A204.1 (cell line): ENCODE data around the gene RPL22L1.
"Not testable (repeated sequence)": the region's sequence is repeated elsewhere in the genome, so short reads cannot be mapped to it uniquely, and the experiment has no call there.

ENCODE experiments used
- FAIRE-seq: peaks from 2 replicates; lab custom pipeline; 2012; peaks lifted over from hg19 to GRCh38; lab: Jason Lieb, UNC

RPL22L1 gene

DNA sequence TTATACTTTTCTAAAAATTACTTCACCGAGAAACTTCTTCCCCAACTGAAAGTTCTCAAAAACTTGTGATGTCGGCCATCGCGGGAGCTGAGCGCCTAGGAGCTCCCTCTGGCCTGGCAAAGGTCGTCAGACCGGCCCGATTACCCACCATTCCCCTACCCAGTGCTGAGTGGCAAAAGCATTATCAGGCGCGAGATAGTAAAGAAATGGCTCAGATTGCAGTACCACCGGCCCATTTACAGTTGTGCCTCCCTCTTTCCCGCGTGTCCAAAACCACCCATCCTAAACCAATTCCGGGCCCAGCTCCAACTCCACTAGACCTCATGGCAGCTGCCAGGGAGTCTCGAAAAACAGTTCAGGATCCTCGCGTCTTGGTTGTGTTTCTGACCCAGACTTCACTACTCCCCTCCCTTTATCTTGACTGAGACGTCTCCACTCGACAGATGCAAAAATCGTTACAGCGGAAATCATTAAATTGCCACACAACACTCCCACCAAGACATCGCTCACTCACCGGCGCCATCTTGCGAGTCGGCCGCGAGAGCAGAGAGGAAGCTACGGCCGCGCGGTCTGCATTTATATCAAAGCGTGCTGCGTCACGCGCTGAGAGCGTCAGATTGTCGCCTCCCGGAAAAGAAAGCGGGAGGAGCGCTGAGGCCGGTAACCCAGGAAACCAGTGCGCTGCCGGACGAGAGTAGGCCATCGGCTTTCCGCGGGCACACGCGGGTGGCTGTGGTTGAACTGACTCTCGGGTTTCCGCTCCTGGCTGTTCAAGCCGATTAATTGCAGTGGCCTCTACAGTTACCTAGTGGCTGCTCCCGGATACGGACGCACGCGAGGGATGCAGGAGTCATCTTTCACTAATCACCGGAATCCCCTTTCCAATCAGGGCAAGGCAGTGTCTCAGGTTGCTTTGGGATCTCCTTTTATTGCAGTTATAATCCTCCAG is at the start of gene RPL22L1:
Gene RPL22L1 (minus strand): TSS at position 551 of the 949 bp plus-strand sequence. CDS start 28 bp downstream, at position 523.
- FAIRE-seq, result peak; percentile 91

DNA sequence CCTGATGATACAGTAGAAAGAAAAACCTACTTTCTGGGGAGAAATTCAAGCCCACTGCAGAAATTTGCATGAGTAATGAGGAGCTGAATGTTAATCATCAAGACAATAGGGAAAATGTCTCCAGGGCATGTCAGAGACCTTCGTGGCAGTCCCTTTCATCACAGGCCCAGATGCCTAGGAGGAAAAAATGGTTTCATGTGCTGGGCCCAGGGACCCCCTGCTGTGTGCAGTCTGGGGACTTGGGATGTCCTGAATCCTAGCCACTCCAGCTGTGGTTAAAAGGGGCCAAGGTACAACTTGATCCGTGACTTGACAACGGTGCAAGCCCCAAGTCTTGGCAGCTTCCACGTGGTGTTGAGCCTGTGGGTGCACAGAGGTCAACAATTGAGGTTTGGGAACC is 48.7 kb upstream of the RPL22L1 start:
- FAIRE-seq, result no peak

DNA sequence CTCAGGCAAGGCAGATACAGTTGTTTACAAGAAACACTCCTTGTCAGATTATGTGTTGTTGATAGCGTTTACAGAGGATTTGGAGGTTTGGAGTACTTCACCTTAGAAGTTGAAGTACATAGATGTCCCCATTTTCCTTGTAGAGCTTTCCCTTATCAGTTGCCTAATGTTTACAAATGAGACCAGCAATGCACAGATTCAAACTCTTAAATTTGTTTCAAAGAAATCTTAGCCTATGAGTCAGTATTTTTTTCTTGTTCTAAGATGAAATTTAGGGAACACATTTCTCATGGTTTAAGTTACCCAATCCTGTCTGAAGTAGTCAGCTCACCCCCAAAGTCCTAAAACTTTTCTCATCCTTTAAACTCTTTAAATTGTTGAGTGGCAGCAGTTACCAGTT is 44.7 kb upstream of the RPL22L1 start:
- FAIRE-seq, result no peak

DNA sequence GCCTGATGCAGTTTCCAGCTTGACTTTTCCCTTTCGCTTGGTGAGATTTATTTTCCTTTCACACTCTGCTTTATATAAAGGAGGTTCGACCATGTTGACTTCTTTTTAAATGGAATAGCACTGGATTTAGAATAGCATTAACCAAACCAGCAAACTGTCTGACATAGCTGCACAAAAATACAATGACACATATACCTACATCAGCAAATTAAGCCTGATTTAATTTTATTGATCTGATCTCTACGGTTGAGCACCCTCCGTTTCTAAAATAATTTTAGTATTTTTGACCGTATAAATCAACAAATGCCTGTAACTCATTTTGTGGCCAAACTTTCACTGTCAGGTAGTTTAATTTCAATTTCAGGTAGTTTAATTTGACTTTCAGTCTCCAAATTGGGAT is 44.2 kb upstream of the RPL22L1 start:
- FAIRE-seq, result no peak

DNA sequence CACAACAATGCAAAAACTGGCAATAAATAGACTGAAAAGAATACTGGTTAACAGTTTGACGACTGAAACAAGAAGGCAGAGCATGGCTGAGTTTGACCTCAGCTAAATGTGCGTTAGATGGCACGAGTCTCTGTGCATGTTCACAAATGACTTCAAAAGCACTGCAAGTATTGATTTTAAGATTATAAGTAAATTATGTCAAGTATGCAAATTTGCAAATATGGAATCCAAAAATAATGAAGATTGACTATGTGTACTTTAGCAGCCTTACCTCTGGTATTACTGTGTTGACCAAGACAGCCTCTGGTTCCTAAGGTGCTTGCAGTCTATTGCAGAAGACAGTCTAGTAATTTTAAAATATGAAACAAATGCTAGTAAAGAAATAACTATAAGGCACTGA is 41.1 kb upstream of the RPL22L1 start:
- FAIRE-seq, result no peak

DNA sequence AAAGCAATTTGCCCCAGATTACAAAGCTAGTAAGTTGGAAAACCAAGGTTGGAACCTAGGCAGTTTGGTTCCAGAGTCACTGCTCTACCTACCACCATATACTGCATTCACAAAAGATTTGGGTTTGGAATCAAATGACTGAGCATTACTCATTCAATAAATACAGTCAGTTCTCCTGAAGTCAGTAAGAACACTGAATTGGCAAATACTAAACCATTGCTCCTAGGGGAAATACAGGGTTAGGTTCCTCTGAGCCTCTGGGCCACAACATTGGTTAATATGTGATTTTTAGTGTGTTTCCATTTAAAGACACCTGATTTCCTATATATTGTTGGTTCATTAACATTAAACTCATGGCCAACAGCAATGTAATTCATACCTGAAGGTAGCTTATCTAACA is 40.5 kb upstream of the RPL22L1 start:
- FAIRE-seq, result no peak

DNA sequence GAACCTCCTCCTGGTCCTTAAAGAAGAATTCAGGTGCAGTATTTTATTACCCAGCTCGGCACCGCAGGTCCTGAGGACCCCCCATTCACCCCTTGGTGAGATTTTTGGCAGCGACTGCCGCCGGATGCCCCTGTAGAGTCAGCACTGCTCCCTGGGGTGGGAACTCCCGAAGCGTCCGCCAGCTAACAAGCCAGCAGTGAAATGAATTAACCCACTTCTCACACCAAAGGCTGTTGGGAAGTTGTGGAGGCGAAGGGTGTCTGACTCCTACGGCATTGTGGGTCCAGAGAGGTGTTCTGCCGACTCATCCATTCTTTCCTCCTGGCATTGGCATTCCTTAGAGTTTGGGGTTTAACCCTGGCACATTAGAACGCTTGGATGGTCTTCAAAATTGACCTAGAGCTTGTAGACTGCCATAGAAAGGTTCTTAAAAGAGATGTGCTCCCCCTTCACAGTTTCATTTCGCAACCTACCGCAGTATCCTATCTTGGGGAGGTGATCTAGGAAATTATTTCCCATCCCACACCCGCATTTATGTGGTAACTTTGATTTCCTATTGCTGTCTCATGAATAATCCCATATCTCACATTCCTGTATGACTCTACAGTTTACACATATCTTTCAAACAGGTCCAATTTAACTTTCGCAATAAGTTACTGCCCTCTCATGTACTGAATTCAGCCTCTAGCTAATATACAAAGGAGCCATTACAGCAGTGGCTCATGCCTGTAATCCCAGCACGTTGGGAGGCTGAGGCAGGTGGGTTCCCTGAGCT is 39.3 kb upstream of the RPL22L1 start:
- FAIRE-seq, result no peak

DNA sequence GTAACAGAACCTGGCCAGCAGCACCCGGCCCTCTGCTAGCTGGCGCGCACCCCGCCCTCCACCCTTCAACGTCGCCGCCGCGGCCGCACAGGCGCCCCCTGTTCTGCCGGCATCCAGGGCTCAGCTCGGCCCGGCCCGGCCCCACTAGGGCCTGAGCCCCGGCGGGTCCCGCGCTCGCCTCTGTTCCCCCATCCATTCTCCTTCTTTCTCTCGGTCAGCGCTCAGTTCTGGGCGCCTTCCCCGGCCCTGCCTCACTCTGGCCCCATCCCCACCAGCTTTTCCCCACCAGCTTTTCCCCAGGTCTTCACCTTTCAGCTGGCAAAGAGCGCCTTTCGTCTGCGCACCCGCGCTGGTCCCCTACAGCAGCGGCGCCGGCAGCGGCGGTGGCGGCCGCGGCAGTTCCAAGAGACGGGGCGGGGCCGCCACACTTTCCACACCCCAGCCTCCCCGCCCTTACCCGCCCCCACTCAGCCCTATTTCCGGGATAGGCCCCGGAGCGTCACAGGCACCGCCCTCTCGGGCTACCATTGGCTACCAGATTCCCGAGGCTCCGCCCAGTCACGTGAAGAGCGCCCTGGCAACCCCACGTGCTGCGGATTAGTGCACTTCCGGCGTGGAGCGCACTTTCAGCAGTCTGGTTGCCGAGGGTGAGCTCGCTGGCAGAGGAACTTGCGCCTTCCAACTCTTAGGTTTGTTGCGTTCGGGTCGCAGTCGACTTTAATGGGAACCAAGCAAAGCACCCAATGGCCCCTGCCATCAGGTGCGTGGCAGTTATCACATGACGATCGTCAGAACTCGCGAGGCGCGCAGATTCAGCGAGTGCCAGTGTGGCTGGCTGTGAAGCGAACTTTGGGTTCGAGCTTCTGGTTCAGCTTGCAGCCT is 38.5 kb upstream of the RPL22L1 start, which contains the start of gene EIF5A2:
Gene EIF5A2 (minus strand): TSS at position 403 of the 882 bp plus-strand sequence. CDS start 831 bp downstream, outside the sequence.
- FAIRE-seq, result no peak

DNA sequence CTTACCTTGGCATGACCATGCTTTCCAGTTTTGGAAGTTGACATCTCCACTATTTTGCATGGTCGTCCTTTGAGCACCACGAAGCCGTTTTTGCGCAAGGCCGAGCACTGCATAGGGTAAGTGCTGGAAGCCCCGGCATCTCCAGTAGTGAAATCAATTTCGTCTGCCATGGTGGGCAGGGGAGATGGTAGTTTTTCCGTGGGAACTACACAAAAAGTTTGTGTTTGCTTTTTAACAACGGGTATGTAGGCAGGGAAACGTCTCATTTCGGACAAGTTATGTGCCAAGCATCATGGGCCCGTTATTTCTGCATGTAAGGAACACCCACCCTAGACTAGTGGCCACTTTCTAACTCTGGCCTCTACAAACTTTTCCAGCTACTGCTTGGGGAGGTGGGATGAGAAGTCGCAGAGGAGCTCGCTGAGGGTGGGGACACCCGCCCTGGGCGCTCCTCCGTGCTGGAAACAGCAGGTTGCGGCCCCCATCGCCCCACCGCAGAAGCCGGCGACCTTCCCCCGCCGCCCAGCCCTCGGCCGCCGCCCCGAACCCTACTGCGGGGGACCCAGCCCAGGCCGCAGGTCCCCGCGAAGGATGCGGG is 37.7 kb upstream of the RPL22L1 start:
- FAIRE-seq, result no peak

DNA sequence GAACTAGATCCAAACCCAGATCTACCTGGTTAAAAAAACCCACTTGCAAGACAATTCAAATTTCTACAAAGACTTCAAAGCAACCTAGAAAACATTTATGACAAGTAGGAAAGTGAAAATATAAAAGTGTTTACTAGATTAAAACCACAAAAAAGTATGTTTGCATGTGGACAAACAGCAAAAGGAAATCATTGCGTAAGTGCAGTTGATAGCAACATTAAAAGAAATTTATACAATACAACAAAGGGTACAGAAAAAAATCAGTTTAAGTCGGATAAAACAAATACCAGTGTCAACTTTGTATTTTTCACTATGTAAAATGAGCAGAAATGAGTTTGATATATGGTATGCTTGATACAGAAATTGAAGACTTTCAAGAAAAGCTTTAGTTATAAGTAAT is 35.9 kb upstream of the RPL22L1 start:
- FAIRE-seq, result no peak

DNA sequence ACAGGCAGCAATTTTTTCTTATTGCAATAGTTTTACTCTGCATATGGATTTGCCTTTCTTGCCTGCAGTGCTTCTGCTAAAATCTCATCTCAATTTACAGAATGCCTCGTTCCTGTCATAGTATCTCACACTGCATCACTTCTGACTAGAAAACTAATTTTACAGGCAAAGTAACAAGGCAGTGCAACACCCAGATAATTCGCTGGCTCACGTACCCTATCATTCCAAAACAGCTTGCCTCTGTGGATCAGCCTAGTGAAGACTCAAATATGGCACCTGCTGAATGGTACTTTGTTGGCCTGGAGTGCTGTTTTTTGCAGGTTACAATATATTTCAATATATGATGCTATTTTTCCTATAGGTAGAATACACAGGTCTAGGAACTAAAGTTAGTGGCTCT is 33.1 kb upstream of the RPL22L1 start:
- FAIRE-seq, result no peak

DNA sequence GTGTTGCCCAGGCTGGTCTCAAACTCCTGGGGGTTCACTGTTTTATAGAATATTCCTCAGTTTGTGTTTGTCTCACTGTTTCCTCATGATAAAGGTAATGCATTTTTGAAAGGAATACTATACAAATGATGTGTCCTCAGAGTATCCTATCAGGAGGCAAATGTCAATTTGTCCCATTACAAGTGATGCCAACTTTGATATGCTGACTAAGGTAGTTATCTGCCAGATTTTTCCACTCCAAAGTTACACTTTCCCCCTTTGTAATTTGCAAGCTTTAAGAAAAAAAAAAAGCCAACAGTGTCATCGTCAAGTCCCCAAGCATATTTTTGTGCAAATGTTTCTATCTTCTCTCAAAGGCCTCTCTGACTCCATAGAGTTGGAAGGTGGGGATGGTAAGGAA is 29.5 kb upstream of the RPL22L1 start:
- FAIRE-seq, result no peak

DNA sequence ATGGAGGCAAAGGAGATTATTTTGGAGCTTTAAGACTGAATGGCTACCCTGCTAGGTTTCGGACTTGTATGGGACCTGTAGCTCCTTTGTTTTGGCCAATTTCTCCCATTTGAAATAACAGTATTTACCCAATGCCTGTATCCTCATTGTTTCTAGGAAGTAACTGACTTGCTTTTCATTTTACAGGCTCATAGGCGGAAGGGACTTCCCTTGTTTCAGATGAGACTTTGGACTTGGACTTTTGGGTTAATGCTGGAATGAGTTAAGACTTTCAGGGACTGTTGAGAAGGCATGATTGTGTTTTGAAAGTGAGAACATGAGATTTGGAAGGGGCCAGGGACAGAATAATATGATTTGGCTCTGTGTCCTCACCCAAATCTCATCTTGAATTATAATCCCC is 28.0 kb upstream of the RPL22L1 start:
- FAIRE-seq, result no peak

DNA sequence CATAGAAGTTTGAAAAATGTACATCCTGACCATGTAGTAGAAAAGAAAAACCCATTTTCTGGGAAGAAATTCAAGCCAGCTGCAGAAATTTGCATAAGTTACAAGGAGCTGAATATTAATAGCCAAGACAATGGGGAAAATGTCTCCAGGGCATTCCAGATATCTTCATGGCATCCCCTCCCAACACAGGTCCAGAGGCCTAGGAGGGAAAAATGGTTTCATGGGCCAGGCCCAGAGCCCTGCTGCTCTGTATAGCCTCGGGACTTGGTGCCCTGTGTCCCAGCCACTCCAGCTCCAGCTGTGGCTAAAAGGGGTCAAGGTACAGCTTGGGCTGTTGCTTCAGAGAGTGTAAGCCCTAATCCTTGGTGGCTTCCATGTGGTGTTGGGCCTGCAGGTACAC is 27.2 kb upstream of the RPL22L1 start:
- not testable (repeated sequence) for FAIRE-seq

DNA sequence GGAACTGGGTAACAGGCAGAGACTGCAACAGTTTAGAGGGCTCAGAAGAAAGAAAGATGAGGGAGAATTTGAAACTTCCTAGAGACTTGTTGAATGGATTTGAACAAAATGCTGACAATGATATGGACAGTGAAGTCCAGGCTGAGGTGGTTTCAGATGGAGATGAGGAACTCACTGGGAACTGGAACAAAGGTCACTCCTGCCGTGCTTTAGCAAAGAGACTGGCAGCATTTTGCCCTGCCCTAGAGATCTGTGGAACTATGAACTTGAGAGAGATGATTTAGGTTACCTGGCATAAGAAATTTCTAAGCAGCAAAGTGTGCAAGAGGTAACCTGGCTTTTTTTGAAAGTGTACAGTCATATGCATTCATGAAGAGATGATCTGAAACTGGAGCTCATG is 26.8 kb upstream of the RPL22L1 start:
- no peak for FAIRE-seq

DNA sequence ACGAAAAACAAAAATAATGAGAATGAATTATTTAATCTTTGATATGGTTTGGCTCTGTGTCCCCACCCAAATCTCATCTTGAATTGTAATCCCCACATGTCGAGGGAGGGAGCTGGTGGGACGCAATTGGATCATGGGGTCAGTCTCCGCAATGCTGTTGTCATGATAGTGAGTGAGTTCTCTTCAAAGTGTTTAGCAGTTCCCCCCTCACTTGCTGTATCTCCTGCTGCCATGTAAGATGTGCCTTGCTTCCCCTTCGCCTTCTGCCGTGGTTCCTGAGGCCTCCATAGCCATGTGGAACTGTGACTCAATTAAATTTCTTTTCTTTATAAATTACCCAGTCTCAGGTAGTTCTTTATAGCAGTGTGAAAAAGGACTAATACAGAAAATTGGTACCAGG is 26.3 kb upstream of the RPL22L1 start:
- not testable (repeated sequence) for FAIRE-seq

DNA sequence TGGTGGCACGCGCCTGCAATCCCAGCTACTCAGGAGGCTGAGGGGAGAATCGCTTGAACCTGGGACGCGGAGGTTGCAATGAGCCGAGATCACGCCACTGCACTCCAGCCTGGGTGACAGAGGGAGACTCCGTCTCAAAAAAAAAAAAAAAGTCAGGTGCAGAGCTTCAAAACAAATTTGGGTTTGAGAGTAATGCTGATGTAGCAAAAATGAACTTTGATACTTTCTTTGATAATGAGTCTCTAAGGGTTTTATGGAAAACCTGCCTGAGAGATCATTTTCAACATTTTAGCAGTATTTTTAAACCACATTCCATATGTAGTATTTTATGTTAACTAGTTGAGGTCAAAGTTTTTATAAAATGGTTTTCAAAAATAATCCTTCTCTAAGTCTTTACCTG is 23.9 kb upstream of the RPL22L1 start:
- FAIRE-seq, result no peak

DNA sequence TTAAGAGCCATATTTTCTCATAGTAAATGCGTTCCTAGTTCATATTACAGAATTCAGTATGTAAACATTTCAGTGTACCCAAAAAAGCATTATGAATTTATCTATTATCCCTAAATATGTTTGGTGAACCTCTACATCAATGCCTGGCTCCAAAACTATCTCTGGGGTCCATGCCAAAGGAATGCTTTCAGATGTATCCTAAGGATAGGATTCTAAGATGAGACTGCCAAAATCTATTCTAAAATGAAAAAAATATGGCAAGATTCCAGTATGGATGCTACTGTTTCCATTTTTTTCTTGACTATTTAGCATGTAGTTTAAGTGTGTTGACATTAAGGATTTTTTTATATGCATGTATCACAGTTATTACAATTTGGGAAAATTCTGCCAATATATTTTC is 19.6 kb upstream of the RPL22L1 start:
- no peak for FAIRE-seq

DNA sequence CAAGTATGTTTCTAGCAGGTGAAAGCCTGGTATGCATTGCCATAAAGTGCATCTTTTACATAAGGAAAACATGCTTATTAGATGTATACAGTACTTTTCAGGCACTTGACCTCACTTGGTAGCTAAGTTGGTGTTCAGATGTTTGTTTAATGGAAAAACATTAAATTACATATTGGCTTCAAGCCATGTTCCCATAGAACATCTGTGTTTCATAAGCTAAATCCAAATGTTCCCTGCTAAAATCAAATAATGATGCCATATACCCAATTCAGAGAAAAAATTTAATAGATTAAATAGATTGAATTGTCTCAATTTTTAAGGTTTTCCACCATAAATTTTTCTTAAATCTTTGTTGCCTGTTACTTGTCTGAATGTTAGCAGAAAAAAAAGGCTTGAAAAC is 19.1 kb upstream of the RPL22L1 start:
- FAIRE-seq, result no peak

DNA sequence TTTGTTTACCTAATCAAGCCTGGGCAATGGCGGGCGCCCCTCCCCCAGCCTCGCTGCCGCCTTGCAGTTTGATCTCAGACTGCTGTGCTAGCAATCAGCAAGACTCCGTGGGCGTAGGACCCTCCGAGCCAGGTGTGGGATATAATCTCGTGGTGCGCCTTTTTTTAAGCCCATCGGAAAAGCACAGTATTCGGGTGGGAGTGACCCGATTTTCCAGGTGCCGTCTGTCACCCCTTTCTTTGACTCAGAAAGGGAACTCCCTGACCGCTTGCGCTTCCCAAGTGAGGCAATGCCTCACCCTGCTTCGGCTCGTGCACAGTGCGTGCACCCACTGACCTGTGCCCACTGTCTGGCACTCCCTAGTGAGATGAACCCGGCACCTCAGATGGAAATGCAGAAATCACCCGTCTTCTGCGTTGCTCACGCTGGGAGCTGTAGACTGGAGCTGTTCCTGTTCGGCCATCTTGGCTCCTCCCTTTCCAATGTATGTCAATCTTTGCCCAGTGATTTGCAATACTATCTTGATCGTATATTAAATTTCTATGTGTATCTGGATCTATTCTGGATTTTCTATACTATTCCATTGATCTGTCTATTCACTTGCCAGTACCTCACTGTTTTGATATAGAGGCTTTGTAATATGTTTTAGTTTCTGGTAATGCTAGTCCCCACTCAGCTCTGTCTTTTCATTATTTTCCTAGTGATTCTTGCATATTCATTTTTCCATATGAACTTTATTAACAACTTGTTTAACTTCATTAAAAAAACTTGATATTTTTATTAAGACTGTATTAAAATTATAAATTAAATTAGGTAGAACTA is 14.3 kb upstream of the RPL22L1 start:
- FAIRE-seq, result not testable (repeated sequence)

DNA sequence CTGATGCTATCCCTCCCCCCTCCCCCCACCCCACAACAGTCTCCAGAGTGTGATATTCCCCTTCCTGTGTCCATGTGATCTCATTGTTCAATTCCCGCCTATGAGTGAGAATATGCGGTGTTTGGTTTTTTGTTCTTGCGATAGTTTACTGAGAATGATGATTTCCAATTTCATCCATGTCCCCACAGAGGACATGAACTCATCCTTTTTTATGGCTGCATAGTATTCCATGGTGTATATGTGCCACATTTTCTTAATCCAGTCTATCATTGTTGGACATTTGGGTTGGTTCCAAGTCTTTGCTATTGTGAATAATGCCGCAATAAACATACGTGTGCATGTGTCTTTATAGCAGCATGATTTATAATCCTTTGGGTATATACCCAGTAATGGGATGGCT is 8.7 kb upstream of the RPL22L1 start:
- not testable (repeated sequence) for FAIRE-seq
